ENCODE results near the gene FOXN1.

The FOXN1 gene

GRCh38 chr17:28534740-28535375 lies 28.7 kb downstream of the FOXN1 start:
- TF ChIP-seq POLR2A (IDR thresholded peaks at IDR 0.05; ENCODE audit: extremely low read depth, insufficient read length) (no peak), MYC (IDR thresholded peaks at IDR 0.05; ENCODE audit: low read depth, low read length) (no peak), MAX (IDR thresholded peaks at IDR 0.05; ENCODE audit: low read depth, low read length) (no peak)
- TF ChIP-seq, protein P1, sequence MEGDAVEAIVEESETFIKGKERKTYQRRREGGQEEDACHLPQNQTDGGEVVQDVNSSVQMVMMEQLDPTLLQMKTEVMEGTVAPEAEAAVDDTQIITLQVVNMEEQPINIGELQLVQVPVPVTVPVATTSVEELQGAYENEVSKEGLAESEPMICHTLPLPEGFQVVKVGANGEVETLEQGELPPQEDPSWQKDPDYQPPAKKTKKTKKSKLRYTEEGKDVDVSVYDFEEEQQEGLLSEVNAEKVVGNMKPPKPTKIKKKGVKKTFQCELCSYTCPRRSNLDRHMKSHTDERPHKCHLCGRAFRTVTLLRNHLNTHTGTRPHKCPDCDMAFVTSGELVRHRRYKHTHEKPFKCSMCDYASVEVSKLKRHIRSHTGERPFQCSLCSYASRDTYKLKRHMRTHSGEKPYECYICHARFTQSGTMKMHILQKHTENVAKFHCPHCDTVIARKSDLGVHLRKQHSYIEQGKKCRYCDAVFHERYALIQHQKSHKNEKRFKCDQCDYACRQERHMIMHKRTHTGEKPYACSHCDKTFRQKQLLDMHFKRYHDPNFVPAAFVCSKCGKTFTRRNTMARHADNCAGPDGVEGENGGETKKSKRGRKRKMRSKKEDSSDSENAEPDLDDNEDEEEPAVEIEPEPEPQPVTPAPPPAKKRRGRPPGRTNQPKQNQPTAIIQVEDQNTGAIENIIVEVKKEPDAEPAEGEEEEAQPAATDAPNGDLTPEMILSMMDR (IDR thresholded peaks at IDR 0.05; ENCODE audit: low read depth, low read length), result no peak
- DNase-seq (ENCODE audit: low read depth), result no peak

GRCh38 chr17:28536532-28537218 lies 30.5 kb downstream of the FOXN1 start:
- H3K4me3 ChIP-seq (ENCODE audit: low read depth, low read length), result no peak overlapping the region
- no peak for DNase-seq (ENCODE audit: low read depth)
- TF ChIP-seq MAX (IDR thresholded peaks at IDR 0.05; ENCODE audit: low read depth, low read length) (no peak), MYC (IDR thresholded peaks at IDR 0.05; ENCODE audit: low read depth, low read length) (no peak), POLR2A (IDR thresholded peaks at IDR 0.05; ENCODE audit: extremely low read depth, insufficient read length) (no peak)
- TF ChIP-seq, protein P1 (IDR thresholded peaks at IDR 0.05; ENCODE audit: low read depth, low read length), result no peak

More at GRCh38 chr17:28534740-28535375, 28.7 kb downstream of the FOXN1 start:
- H3K4me3 ChIP-seq (ENCODE audit: low read depth, low read length), result no peak overlapping the region

GRCh38 chr17:28537219-28537610 lies 31.1 kb downstream of the FOXN1 start:
- DNase-seq (ENCODE audit: low read depth), result no peak

DNA sequence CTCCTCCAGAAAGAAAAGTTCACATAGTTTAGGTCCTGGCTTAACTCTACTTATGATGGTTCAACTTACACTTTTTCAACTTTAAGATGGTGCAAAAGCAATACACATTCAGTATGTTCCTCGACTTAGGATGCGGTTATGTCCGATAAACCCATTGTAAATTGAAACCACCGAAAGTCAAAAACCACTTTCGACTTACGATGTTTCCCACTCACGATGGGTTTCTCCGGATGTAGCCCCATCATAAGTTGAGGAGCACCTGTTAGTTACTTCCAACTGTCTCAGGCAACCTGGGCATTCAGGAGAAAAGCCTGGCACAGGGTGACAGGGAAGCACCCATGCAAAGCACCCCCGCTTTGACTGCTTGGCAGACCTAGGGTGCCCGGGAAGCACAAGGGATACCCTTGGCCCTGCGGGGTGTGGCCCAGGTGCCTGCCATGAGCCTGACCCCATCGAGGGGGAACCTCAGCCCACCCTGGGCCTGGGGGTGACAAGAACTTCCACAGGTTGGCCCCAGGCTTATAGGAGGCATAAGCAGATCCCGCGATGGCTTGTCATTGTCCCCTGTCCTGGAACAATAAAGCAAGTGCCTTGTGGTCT lies 32.2 kb downstream of the FOXN1 start:
- H3K4me3 ChIP-seq (ENCODE audit: low read depth, low read length), result no peak overlapping the region
- TF ChIP-seq MYC (IDR thresholded peaks at IDR 0.05; ENCODE audit: low read depth, low read length) (no peak), POLR2A (IDR thresholded peaks at IDR 0.05; ENCODE audit: extremely low read depth, insufficient read length) (no peak), MAX (IDR thresholded peaks at IDR 0.05; ENCODE audit: low read depth, low read length) (no peak)
- TF ChIP-seq, protein P1 (IDR thresholded peaks at IDR 0.05; ENCODE audit: low read depth, low read length), result no peak
- DNase-seq (ENCODE audit: low read depth), result no peak

More at GRCh38 chr17:28537219-28537610, 31.1 kb downstream of the FOXN1 start:
- no peak overlapping the region for H3K4me3 ChIP-seq (ENCODE audit: low read depth, low read length)
- TF ChIP-seq MYC (IDR thresholded peaks at IDR 0.05; ENCODE audit: low read depth, low read length) (no peak), POLR2A (IDR thresholded peaks at IDR 0.05; ENCODE audit: extremely low read depth, insufficient read length) (no peak), MAX (IDR thresholded peaks at IDR 0.05; ENCODE audit: low read depth, low read length) (no peak)
- TF ChIP-seq, protein P1 (IDR thresholded peaks at IDR 0.05; ENCODE audit: low read depth, low read length), result no peak

- H3K4me3 ChIP-seq (ENCODE audit: low read depth, low read length), result no peak overlapping the region
- DNase-seq (ENCODE audit: low read depth), result no peak
- TF ChIP-seq MYC (IDR thresholded peaks at IDR 0.05; ENCODE audit: low read depth, low read length) (no peak), POLR2A (IDR thresholded peaks at IDR 0.05; ENCODE audit: extremely low read depth, insufficient read length) (no peak), MAX (IDR thresholded peaks at IDR 0.05; ENCODE audit: low read depth, low read length) (no peak)
- TF ChIP-seq, protein P1 (IDR thresholded peaks at IDR 0.05; ENCODE audit: low read depth, low read length), result no peak
Observed at GRCh38 chr17:28540231-28540630, 34.1 kb downstream of the FOXN1 start.

Data from NB4 (cell line).